HT1080 (cell line): ENCODE results near the gene MDH1B. TPM values are rescaled to one million over a fixed set of nuclear protein-coding genes. Genes with fewer than 3 reads are reported as not detected.
"Not testable (repeated sequence)": the region's sequence is repeated elsewhere in the genome, so short reads cannot be mapped to it uniquely, and the experiment has no call there.

Experiments used
- DNase-seq: peaks from one replicate; pipeline ENCODE4 v3.0.0-alpha.2; 2015; ENCODE audit warnings: low read depth
- total RNA-seq: library from RNA; depleted of rRNA; stranded (reverse); fragments of >200 nt; shearing (Covaris generic); gene quantifications from 2 replicates; pipeline ENCODE4 v1.2.3, GENCODE V29; 2014

Gene MDH1B
- total RNA-seq, 1 experiment from 2014 or later, result 0.29 TPM

DNA sequence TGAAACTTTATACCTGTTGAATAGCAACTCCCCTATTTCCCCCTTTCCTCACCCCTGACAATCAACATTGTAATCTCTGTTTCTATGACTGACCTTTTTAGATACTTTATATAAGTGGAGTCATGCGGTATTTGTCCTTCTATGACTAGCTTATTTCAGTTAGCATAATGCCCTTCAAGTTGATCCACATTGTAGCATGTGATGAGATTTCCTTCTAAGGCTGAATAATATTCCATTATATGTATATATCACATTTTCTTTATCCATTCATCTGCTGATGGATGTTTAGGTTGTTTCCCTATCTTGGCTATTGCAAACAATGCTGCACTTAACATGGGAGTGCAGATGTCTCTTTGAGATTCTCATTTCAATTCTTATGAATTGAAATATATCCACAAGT is 9.7 kb upstream of the MDH1B start:
- no peak for DNase-seq

DNA sequence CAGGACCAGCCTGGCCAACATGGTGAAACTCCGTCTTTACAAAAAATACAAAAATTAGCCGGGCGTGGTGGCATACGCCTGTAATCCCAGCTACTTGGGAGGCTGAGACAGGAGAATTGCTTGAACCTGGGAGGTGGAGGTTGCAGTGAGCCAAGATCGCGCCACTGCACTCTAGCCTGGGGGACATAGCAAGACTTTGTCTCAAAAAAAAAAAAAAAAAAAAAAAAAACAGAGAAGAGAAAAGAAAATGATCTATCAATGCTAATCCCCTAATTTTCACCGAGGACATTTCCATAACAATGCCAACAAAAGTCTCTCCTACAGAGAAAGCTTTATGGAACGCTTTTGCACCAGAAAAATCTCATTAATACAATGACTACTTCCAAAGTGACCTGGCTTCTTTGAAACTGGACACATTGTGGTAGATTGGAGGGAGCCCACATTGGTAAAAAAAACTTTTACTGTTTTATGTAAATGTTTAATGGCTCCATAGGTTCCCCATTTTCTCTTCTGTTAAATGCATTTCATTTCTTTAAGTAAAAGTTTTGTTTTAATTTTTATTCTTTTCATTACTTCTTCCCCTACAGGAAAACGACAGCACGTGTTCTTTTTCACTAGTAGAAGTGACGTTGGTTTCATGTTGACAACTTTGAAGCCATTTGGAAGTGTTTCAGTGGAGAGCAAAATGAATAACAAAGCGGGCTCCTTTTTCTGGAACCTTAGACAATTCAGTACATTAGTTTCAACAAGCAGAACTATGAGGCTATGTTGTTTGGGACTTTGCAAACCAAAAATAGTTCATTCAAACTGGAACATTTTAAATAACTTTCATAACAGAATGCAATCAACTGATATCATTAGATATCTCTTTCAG is 1.2 kb upstream of the MDH1B start:
- DNase-seq, result no peak

DNA sequence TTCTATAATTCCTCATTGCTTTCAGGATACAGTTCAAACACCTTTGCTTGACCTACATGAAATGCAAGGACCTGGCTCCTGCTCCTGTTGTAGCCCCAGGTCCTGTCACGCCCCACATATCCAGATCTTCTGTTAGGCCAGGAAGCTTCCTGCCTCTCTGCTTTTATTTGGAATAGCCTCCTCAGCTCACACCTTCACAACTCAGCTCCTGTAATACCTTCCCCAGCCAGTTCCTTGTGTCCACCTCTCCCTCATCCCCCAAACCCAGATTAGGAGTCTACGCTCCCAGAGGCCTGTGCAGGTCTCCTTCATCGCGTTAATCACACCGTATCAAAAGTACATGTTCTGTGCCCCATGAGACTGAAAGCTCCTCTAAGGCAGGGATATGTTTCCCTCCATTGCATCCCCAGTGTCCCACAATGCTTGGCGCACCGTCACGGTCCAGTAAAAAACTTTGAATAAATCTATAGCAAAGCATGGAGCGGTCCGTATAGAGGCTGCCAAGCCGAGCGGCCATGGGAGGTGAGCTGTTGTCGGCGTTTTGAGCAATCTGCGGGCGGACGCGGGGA is 371 bp downstream of the MDH1B start:
- peak; percentile 2 for DNase-seq

DNA sequence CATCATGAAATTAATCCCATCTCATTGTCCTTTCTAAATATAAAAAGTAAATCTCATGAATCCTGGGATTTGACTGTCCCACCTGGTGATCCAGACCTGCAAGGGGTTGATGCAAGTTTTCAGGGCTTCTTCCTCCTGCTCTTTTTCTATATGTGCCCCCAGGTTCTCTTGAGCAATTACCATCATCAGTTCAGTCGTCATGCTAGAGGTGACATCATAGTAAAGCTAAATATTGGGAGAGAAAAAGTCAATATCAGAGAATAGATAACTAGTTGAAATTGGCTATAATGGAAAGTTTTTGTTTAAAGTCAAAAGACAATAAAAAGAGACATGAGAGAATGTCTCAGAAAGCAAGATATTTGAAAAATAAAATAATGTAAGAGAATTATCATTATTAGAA is 8.3 kb downstream of the MDH1B start:
- no peak for DNase-seq

DNA sequence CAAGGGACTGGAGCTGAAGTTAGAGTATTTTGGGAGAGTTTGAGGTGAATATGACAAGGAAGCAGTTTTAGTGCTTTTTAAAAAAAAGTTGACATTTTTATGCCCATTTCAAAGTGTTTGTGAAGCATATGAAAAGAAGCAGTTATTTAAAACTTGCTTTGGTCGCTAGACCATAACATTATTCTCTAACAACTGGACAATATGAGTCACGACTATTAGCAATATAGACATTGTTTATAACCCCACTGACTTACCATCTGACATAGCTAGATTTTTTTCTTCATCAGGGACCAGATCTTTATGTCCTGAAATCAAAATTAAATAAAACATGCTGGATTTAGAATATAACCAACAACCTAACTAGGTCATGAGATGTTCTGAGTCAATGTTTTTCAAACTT is 24.3 kb downstream of the MDH1B start:
- no peak for DNase-seq

DNA sequence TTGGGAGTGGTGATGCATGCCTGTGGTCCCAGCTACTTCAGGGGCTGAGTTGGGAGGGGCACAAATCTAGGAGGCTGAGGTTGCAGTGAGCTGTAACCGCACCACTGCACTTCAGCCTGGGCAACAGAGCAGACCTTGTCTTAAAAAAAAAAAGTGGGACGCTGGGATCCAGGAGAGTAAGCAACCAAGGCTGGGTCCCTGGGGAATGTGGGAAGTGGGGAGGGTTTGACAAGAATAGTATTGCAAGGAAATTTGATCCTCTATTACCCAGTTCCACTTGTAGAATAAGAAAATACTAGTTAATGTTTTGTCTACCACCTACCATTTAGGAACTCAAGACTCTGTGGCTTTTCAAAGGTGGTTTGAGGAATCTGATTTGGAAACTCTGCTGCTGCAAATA is 25.9 kb downstream of the MDH1B start:
- peak; percentile 5 for DNase-seq

DNA sequence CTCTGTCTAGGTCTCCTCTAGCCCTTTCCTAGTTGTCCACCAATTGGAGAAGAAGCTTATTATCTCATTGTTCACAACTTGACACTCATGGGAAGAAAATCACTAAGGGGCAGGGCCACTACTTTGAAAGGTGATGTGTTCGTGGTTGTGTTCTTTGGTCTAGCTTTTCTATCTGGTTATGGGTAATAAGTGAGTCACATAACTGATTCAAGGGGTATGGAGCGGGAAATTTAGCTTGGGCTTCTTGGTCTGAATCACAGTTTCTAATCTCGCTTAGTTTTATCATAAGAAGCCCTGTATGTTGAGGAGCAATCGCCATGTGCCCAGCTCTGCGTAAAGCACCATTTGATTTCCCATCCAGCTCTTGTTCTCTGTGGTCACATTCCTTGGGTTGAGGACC is 28.2 kb downstream of the MDH1B start:
- peak; percentile 61 for DNase-seq

DNA sequence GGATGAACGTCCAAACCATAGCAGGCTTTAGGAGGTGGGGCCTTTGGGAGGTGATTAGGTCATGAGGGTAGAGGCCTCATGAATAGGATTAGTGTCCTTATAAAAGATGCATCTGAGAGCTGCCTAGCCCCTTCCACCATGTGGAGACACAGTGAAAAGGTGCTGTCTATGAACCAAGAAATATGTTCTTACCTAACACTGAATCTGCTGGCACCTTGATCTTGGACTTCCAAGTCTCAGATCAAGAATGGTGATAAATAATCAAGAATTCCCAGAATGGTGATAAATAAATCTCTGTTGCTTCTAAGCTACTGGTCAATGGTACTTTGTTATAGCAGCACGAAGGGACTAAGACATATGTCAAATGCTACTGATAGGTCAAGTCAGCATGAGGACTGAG is 31.8 kb downstream of the MDH1B start:
- DNase-seq, result no peak

DNA sequence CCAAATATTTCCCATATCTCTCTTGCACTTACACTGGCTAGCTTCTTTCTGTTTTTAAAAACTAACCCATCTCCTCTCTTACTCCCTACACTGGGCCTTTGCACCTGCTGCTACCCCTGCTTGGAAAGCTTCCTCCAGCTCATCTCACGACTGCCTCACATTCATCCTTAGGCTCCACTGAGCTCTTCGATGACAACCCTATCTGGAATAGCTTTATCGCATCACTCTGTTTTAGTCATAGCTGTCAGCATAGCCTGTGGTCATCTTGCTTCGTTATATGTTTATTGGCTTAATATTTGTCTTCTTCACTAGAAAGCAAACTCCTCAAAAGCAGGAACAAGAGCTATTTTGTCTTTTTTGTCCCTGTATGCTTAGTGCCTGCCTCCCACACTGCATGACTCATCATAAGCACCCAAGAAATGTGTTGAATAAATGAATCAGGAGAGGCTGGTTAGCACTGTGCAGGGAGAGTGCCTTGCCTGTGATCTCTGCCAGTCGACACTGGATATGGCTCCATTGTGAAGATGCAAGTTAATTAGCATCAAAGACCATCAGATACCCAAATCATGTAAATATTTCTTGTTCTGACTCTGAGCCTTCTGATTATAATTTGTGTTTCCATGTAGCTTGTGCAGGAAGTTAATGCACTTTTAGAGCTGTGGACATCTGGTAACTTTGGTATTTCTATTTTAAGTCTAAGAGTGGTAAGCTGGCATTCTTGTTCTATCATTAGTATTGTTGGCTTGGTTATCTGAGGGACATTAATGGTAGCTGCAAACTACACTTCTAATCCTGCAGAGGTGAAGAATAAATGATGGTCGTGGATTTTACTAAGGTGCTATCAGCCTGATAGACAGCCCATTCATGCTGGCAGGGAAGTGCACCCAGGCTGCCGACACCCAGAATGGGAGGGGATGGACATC is 36.6 kb downstream of the MDH1B start:
- DNase-seq, result peak; percentile 71

DNA sequence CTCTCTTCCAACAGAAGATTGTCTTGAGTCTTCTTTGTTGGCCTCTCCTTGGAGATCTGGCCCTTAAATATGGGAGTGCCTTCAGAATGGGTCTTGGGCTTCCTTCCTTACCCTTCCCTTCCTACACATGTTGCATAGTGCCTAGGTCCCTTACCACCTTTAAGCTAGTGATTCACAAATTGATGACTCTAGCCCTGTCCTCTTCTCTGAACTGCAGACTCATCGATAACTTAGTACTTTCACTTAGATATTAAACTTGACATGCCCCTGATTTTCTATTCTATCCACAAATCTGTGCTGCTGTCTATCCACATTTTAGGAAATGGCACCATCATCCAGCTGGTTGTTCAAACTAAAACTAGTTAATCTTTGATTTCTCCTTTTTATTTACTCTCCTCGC is 37.8 kb downstream of the MDH1B start:
- no peak for DNase-seq

DNA sequence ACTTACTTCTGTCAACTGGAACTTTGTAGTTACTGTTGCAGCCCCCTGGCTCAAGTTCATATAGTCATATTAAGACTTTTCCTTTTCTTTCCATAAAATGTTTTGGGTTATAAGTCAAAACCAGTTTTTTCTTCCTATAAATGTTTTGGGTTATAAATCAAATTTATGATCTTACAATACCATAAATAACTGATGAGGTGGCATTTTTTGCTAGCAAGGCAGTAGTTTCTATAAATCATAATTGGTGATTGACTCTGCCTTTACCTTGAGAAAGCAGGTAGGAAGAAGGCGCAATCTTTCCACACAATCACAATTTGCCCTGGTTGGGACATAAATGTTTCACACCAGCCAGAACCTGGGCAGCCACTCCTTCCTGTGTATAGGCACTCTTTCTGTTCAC is 41.8 kb downstream of the MDH1B start:
- no peak for DNase-seq

DNA sequence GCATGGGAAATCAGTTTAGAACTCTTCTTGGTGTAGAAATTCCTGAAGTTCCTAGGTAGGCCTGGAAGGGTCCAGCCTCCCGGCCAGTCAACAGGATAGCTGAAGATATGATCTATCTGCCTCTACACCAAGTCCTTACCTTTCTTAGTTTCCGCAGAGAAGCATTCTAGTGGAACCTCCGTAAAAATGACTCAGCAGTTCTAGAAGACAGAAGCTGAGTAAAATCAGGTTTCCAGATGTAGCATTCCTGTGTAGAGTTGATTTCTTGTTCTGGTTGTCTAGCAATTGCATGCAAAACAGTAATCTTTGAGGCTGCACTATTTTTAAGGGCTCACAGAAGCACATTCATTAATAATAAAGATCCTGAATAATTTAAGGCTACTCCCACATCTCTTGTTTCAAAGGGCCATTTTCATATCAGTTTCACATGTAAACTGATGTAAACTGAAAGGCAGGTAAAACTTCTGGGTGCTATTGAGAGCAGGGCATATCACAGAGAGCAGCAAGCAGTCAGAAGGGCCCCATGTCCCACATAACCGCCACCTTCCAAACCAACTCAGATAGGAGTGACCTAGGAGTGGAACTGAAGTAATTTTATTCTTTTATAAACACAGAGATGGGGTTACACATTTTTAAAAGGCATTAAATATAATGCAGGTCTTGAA is 43.7 kb downstream of the MDH1B start:
- no peak for DNase-seq

DNA sequence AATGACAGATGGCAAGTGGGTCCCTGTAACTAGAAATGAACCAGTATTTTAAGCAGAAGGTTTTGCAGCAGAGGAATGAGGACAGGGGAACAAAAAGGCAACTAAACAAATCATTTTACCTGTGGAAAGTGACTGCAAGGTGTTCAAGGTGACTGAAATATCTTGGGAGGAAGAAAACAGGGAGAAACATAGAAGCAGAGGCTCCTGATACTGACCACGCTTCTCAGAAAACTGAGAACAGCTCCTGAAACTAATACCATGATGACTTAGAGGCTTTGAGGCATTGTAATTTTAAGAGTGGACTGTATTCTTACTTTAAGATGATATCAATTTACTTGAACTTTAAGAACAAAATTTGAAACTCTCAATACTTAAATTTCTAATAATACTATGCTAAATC is 46.8 kb downstream of the MDH1B start, which contains the start of gene DYTN:
DYTN (minus strand) TSS at position 101 of the 400 bp plus-strand sequence. CDS start 117 bp downstream, outside the sequence.
- no peak for DNase-seq

DNA sequence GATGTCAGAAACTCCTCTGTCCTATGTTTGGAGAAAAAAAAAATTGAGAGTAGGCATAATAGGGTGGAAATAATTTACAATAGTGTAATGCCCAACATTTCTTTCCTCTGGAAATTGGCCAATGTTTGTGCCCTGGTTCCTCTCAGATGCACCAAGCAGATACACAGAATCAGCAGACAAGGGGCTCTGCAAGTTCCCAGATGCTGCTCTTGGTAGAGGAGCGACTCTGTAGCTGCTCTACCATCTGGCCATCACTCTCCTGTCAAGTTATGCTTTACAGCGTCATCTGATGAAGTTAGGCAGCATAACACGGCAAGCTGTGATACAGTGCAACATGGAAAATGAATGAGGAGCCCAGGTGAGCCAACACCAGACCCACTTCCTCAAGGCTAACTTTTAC is 48.5 kb downstream of the MDH1B start:
- DNase-seq, result no peak

DNA sequence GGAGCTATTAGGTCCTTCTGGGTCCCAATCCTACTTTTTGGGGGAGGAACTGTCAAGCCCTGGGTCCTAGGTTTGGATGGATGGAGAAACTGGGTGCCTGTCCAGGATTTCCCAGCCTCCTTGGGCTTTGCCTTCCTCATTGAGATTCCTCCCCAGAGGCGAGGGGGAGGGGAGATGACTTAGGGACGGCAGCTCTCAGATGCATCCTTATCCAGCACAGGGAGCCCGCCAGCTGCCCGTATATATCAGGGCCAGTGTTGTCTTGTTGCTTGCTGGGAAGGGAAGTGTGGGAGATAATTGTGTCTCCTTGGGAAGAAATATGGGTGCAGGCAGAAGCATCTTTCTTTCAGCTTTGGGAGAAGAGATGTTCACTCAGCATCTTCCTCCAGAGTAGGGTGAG is 49.9 kb downstream of the MDH1B start:
- not testable (repeated sequence) for DNase-seq

DNA sequence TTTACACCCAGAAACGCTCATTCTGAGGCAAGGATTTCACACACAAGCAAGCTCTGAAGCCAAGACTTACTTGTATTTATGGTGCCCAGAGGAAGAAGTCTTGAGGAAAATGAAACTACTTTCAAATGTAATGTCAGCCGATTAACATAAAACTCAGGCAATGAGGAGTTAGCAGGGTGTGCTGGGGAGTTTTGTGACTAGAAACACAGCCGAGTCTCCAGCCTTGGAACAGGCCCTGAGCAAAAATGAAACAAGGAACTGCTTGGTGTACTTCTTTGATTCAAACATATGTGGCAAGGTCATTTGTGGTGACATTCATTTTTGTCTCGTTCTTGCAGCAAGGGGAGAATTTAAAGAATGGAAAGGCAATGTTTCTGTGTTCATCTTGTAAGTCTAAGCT is 51.4 kb downstream of the MDH1B start:
- DNase-seq, result no peak

DNA sequence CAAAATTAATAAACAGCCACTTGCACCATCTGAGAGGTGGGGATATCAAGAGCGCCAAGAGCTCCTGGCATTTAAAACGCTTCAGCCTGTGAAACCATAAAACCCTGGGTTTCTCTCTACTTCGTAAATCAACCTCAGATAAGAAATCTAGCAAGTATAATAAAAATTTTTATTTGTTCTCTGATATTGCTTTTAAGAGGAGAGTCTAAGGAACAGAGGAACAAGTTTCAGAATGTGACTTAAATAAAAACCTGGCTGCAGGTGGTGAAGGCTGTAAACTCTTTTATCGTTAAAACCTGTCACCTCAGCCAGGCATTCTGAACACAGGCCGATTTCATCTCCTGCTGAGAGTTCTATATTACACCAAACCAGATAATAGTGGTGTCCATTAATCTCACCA is 56.8 kb downstream of the MDH1B start:
- DNase-seq, result no peak

DNA sequence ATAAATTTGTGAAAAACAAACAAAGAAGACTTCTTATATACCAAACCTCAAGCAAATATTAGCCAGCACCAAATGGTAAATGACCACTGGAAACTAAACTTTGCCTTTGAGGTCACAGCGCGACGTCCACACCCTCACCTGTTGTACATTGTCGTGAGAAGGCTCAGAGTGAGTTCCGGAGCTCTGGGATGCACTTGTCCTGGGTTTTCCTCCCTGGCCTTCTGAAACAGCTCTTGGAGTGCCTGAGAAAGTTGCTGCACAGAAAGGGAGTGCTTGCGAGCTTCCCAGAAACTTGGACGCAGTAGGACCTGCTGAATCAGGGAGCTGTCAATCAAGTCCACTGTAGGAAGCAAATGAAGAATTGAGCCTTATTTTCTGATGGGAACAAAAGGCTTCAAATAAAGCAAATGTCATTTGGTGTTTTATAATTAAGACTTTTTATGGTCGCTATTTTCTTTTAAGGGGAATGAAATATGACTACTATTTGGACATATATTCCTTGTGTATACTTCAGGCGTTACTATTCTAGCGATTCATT is 57.9 kb downstream of the MDH1B start:
- DNase-seq, result no peak

DNA sequence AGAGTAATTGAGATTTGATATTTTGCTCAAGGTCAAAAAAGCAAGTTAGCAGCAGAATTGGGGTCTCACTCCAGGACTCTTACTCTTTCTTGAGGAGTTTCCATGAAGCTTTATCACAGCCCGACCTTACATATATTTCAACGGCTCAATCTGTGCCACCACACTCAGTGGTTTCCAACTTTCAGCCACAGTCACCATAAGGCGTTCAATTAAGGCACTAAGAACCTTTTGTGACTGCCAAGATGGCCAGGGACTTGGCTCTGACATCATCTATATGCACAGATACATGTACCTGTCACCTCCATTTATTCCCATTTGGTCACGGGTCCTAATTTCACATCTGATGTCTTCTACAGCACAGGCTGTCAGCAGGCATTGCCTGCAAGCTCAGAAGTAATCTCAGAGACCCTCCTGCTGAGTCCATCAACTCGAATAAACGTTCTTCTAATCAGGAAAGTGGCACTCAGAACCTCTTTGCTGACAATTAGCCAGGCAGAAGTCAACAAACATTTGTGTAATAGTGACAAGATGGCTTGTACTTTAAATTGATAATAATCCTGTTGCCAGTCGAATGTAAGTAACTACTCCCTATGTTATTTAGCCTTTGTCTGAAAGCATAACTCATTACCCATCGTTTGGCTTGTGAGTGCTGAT is 63.0 kb downstream of the MDH1B start:
- DNase-seq, result no peak

DNA sequence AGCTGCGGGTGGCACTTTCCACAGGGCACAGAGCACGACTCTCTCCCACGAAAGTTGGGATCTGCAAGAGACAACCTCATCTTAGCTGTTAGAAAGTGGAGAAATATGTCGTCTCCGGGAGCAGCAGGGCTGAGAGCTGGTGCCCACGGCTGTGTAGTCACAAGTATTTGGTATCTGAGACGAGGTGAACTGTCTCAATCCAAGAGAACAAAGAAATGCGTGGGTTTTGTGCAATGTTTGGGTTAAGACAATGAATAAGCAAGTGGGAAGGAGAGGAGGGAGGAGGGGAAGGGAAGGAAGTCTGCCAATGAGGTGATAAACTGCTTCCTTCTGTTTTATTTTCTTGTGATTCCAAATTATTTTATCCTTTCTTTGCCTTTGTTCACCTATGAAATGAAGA is 65.0 kb downstream of the MDH1B start:
- no peak for DNase-seq

DNA sequence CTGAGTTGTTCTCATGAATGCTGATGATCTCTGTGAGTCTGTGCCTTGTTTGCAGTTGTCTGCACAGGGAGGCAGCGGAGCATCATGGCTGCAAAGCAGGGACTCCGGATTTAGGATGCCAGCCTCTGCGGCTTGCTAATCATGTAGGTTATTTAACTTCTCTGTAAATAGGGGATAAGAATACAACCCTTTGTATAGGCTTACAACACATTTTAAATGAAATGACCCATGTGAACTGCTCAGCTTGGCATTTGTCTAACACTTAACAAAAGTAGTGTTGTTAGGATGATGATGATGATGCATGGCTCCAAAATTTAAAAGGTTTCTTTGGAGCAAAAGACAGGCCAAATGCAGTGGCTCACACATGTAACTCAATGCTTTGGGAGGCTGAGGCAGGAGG is 66.3 kb downstream of the MDH1B start:
- no peak for DNase-seq
